PFSK-1 (cell line): ENCODE results near the gene LENG9.

Experiments used
- FOXP2 ChIP-seq: optimal IDR thresholded peaks from 2 replicates; pipeline ENCODE3; 2011; ENCODE audit warnings: borderline replicate concordance, control low read depth, inconsistent platforms; ENCODE audit not compliant: insufficient read depth; ENCODE audit errors: extremely low read length, extremely low read depth
- POLR2AphosphoS5 ChIP-seq: IDR thresholded peaks from 2 replicates; pipeline ENCODE4 v1.6.1; 2012; ENCODE audit warnings: low read depth, mild to moderate bottlenecking, control low read depth, low read length, moderate library complexity
- SIN3A ChIP-seq: IDR thresholded peaks from 2 replicates; pipeline ENCODE4 v1.6.1; 2012; ENCODE audit warnings: mild to moderate bottlenecking, low read length, moderate library complexity, borderline replicate concordance; ENCODE audit not compliant: insufficient read depth
- TAF1 ChIP-seq: IDR thresholded peaks from 2 replicates; pipeline ENCODE4 v1.6.1; 2012; ENCODE audit warnings: low read length, control low read depth, borderline replicate concordance; ENCODE audit not compliant: insufficient read depth
- TF ChIP-seq, protein P1 (sequence below), 2 experiments: IDR thresholded peaks; 2 replicates each; pipeline versions ENCODE4 v1.6.1 to v1.8.0; 2011 to 2012; ENCODE audit warnings: low read depth in 2 of 2, low read length in 2 of 2, control low read depth in 1 of 2, inconsistent platforms in 1 of 2, mild to moderate bottlenecking in 1 of 2, moderate library complexity in 1 of 2; ENCODE audit not compliant: insufficient read depth in 1 of 2

The LENG9 gene

DNA sequence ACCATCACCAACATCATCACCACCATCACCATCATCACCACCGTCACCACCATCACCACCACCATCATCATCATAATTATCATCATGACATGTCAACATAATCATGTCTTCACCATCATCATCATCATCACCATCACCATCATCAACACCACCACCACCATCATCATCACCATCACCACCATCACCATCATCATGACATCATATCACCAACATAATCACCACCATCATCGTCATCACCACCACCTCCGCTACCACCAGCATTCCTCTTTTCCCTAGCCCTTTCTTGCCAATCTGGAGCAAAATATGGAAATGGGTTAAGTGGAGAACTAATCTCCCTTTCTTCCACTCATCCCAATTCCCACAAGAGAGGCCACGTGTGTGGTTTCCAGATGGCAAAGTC, 49.4 kb downstream of the LENG9 start:
- TF ChIP-seq, protein P1, sequence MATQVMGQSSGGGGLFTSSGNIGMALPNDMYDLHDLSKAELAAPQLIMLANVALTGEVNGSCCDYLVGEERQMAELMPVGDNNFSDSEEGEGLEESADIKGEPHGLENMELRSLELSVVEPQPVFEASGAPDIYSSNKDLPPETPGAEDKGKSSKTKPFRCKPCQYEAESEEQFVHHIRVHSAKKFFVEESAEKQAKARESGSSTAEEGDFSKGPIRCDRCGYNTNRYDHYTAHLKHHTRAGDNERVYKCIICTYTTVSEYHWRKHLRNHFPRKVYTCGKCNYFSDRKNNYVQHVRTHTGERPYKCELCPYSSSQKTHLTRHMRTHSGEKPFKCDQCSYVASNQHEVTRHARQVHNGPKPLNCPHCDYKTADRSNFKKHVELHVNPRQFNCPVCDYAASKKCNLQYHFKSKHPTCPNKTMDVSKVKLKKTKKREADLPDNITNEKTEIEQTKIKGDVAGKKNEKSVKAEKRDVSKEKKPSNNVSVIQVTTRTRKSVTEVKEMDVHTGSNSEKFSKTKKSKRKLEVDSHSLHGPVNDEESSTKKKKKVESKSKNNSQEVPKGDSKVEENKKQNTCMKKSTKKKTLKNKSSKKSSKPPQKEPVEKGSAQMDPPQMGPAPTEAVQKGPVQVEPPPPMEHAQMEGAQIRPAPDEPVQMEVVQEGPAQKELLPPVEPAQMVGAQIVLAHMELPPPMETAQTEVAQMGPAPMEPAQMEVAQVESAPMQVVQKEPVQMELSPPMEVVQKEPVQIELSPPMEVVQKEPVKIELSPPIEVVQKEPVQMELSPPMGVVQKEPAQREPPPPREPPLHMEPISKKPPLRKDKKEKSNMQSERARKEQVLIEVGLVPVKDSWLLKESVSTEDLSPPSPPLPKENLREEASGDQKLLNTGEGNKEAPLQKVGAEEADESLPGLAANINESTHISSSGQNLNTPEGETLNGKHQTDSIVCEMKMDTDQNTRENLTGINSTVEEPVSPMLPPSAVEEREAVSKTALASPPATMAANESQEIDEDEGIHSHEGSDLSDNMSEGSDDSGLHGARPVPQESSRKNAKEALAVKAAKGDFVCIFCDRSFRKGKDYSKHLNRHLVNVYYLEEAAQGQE (IDR thresholded peaks at IDR 0.05; ENCODE audit: insufficient read depth in 1 of 2, low read depth in 2 of 2, low read length in 2 of 2) = no peak
- no peak for TF ChIP-seq SIN3A
- no peak for TF ChIP-seq TAF1
- TF ChIP-seq POLR2AphosphoS5 = no peak
- TF ChIP-seq FOXP2 = no peak

DNA sequence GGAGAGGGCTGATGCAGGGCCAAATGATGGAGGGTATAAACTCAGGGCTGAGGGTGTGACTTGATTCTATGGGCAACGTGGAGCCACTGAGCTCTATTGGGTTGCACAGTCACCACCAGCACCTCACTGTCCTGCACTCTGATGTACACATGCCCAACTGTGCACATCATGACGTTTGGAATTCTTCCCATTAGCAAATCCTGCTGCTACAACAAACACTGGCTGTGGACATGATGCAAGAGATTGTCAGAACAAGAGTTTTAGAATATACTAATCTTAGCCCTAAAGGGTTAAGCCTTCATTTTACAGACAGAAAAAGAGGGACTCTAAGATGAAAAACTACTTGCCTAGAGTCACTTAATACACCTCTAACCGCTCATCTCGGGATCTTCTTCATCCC, 50.7 kb downstream of the LENG9 start:
- TF ChIP-seq POLR2AphosphoS5 (no peak), SIN3A (no peak), TAF1 (no peak), FOXP2 (no peak)
- TF ChIP-seq, protein P1 (IDR thresholded peaks at IDR 0.05; ENCODE audit: insufficient read depth in 1 of 2, low read depth in 2 of 2, low read length in 2 of 2) = no peak
